Stimulated activated memory B cell treated with anti-CD40 and anti-IgM and Interleukin-4, amounts not matched to agents 10 μg/mL and 1 μg/mL and 100 μg/mL, for 72 hours (primary cell): Measurements from ENCODE around the gene TLL1.

Experiments
- ATAC-seq: fragments of 150-1000 bp; cut with Tn5 transposase; 2 replicates; pipeline ENCODE4 v1.10.0; 2021
- H3K27ac Mint-ChIP-seq: one replicate; pipeline ENCODE4 v1.8.0; 2022; ENCODE audit warnings: mild to moderate bottlenecking, mixed read lengths
- H3K27me3 Mint-ChIP-seq: one replicate; pipeline ENCODE4 v1.8.0; 2022; ENCODE audit warnings: mixed read lengths
- H3K36me3 Mint-ChIP-seq: one replicate; pipeline ENCODE4 v1.8.0; 2022; ENCODE audit warnings: mixed read lengths
- H3K4me1 Mint-ChIP-seq: one replicate; pipeline ENCODE4 v1.8.0; 2022; ENCODE audit warnings: mixed read lengths
- H3K4me3 Mint-ChIP-seq: one replicate; pipeline ENCODE4 v1.8.0; 2022; ENCODE audit warnings: mild to moderate bottlenecking, moderate library complexity, mixed read lengths
- H3K9me3 Mint-ChIP-seq: one replicate; pipeline ENCODE4 v1.8.0; 2022; ENCODE audit warnings: mixed read lengths

TLL1 gene

DNA sequence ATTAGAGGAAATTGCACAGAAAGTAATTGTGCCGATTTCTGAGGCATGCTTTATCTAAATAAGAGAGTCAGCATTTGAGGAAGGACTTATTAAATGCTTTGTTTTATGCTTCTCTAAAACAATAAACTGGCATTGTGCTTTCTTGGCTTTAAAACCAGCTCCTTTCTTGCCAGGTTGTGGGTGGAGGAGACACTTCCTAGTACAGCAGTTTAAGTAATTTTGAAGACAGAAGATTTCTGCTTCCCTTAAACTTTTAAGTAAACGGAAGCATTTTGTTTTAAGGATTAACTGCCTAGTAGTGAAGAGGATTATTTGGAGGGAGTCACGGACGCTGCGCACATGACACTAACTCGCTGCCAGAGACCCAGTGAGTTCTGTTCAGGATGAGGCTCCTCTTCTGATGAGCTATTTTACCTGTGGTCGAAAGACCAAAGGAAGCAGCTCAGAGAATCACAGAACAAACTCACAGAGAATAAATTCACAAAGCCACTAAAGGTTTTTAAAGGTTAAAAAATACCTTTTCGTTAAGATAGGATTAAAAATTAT, 169.5 kb downstream of the TLL1 start:
- Mint-ChIP-seq H3K9me3 (peaks cover 3% of the 10 kb centered on the region), H3K4me3 (no peak overlapping the region), H3K4me1 (no peaks in the 10 kb centered on the region), H3K27me3 (no peaks in the 10 kb centered on the region), H3K27ac (no peak overlapping the region), H3K36me3 (no peaks in the 10 kb centered on the region)
- no peak for ATAC-seq

GRCh38 chr4:166043801-166044200, 170.8 kb downstream of the TLL1 start:
- Mint-ChIP-seq H3K4me1 (no peaks in the 10 kb centered on the region), H3K4me3 (no peak overlapping the region), H3K27me3 (no peaks in the 10 kb centered on the region), H3K36me3 (no peaks in the 10 kb centered on the region), H3K27ac (no peak overlapping the region), H3K9me3 (peaks cover 3% of the 10 kb centered on the region)
- no peak for ATAC-seq

- Mint-ChIP-seq H3K27ac (no peak overlapping the region), H3K36me3 (no peaks in the 10 kb centered on the region), H3K4me3 (no peak overlapping the region), H3K9me3 (peaks cover 3% of the 10 kb centered on the region), H3K27me3 (no peaks in the 10 kb centered on the region), H3K4me1 (no peaks in the 10 kb centered on the region)
- ATAC-seq: no peak
These were observed 171.8 kb downstream of the TLL1 start for GRCh38 chr4:166044871-166045270.

GRCh38 chr4:166045457-166045856, 172.4 kb downstream of the TLL1 start:
- H3K27ac Mint-ChIP-seq: no peak overlapping the region
- no peaks in the 10 kb centered on the region for H3K4me1 Mint-ChIP-seq
- ATAC-seq: no peak
- no peaks in the 10 kb centered on the region for H3K36me3 Mint-ChIP-seq
- no peaks in the 10 kb centered on the region for H3K27me3 Mint-ChIP-seq
- peaks cover 3% of the 10 kb centered on the region for H3K9me3 Mint-ChIP-seq
- no peak overlapping the region for H3K4me3 Mint-ChIP-seq

DNA sequence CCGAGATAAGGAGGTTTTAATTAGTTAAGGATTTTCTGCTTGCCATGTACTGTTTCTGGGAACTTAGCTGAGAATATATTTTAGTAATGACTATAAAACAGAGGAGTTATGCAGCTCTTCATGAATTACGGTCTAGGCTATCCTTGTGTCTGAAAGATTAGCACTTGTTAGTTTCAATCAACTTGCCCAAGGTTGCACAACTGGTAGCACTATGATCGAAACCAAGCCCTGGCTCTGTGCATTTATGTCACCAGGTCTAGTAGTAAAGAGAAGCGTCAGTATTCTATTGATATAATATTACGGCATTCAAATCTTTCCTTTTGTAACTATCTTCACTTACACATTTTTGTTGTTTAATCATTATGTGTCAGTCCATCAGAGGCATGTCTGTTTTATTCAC, 176.0 kb downstream of the TLL1 start:
- peaks cover 4% of the 10 kb centered on the region for H3K9me3 Mint-ChIP-seq
- no peak for ATAC-seq
- H3K4me3 Mint-ChIP-seq: no peak overlapping the region
- H3K27me3 Mint-ChIP-seq: no peaks in the 10 kb centered on the region
- no peaks in the 10 kb centered on the region for H3K36me3 Mint-ChIP-seq
- no peak overlapping the region for H3K27ac Mint-ChIP-seq
- no peaks in the 10 kb centered on the region for H3K4me1 Mint-ChIP-seq

DNA sequence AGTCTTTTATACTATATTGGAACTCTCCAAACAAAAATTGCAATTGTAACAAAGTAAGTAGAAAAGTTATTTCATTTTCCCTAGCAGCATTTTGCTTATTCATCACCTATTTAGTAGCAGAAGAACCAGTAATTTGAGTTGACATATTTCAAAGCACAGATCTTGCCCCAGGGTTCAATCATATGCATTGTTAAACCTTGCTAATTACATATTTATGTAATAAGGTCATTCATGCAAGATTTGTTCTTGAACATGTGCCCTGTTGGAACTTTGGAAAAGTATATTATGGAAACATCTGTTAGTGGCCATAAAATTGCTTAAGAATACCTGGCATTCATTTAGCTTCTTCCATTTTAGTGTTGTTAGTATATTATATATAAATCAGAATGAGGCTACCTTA, 191.7 kb downstream of the TLL1 start:
- no peaks in the 10 kb centered on the region for H3K4me1 Mint-ChIP-seq
- peaks cover 4% of the 10 kb centered on the region for H3K9me3 Mint-ChIP-seq
- no peak overlapping the region for H3K27ac Mint-ChIP-seq
- no peak for ATAC-seq
- no peak overlapping the region for H3K4me3 Mint-ChIP-seq
- no peaks in the 10 kb centered on the region for H3K36me3 Mint-ChIP-seq
- H3K27me3 Mint-ChIP-seq: no peaks in the 10 kb centered on the region

DNA sequence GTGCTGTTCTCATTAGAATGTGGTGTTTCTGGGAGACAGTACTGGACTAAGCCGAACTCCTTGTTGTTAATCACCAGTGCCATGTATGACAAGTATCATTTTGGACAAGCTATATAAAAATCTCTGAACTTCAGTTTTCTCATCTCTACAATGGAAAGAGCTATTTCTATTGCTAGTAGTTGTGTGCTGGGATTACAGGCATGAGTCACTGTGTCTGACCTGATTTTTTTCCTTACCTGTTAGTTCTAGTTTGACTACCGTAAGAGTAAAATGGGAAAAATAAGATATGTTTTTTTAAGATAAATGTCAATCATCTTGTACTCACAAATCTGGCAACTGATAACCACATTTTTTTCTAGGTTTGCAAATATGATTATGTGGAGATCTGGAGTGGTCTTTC, 192.3 kb downstream of the TLL1 start:
- Mint-ChIP-seq H3K9me3 (peaks cover 4% of the 10 kb centered on the region), H3K4me3 (no peak overlapping the region), H3K27me3 (no peaks in the 10 kb centered on the region), H3K4me1 (no peaks in the 10 kb centered on the region), H3K27ac (no peak overlapping the region), H3K36me3 (no peaks in the 10 kb centered on the region)
- no peak for ATAC-seq

DNA sequence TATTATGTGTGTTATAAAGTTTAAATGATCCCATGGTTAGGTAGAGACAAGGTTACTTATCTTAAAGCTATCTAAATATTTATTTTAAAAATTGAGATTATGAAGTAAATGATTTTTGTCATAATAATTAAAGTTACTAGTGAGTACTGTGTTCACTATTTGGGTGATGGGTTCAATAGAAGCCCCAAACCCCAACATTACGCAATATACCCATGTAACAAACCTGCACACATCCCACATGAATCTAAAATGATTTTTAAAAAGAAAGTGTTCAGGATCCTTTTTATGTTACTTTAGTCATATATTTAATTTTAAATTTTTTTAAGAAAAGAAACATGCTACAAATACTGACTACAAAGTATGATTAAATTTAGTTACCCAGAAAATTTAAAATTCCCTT, 193.9 kb downstream of the TLL1 start:
- H3K27me3 Mint-ChIP-seq: no peaks in the 10 kb centered on the region
- ATAC-seq: no peak
- no peak overlapping the region for H3K4me3 Mint-ChIP-seq
- no peak overlapping the region for H3K27ac Mint-ChIP-seq
- no peaks in the 10 kb centered on the region for H3K4me1 Mint-ChIP-seq
- no peaks in the 10 kb centered on the region for H3K36me3 Mint-ChIP-seq
- H3K9me3 Mint-ChIP-seq: no peaks in the 10 kb centered on the region

GRCh38 chr4:166067915-166068314, 194.9 kb downstream of the TLL1 start:
- Mint-ChIP-seq H3K4me3 (no peak overlapping the region), H3K36me3 (no peaks in the 10 kb centered on the region), H3K27me3 (no peaks in the 10 kb centered on the region), H3K9me3 (no peaks in the 10 kb centered on the region), H3K27ac (no peak overlapping the region), H3K4me1 (no peaks in the 10 kb centered on the region)
- no peak for ATAC-seq

DNA sequence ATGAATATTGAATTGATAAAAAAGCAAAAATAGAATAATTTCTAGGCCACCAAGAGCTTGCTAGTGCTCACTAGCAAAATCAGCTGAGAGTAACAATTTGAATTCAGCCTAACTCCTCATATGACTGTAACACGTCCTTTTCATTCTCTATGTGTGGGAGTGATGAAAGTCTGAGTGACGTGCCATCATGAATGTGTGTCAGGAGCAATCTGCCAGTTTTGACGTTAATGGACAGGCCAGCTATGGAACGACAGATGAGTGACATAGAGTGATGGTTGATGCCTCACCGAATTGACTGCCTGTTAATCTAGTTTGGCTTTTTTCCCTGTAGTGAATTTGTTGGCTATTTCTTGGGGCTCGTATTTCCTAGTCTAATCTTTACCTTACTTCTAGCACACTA, 200.7 kb downstream of the TLL1 start:
- ATAC-seq: no peak
- H3K36me3 Mint-ChIP-seq: no peaks in the 10 kb centered on the region
- H3K4me1 Mint-ChIP-seq: no peaks in the 10 kb centered on the region
- no peaks in the 10 kb centered on the region for H3K27me3 Mint-ChIP-seq
- H3K27ac Mint-ChIP-seq: no peak overlapping the region
- no peaks in the 10 kb centered on the region for H3K9me3 Mint-ChIP-seq
- H3K4me3 Mint-ChIP-seq: no peak overlapping the region

- Mint-ChIP-seq H3K9me3 (peaks cover 4% of the 10 kb centered on the region), H3K27ac (no peak overlapping the region)
These were observed 202.6 kb downstream of the TLL1 start for GRCh38 chr4:166075599-166075998.

DNA sequence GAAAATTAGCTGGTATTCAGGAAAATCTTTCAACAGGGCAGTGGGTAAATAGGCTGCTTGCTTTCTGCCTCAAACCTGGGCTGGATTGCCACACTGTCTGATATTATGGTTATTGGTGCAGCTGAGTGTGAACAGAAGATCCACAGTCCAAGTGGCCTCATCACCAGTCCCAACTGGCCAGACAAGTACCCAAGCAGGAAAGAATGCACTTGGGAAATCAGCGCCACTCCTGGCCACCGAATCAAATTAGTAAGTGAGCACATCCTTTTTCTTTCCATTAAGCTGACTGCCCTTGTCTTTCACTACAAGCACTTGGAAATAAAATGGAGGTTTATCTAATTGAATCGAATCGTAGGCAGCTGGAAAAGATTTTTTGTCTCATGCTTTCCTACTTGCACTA, 204.7 kb downstream of the TLL1 start:
- Mint-ChIP-seq H3K36me3 (no peaks in the 10 kb centered on the region), H3K27me3 (no peaks in the 10 kb centered on the region), H3K4me3 (no peak overlapping the region), H3K27ac (no peak overlapping the region), H3K4me1 (no peaks in the 10 kb centered on the region), H3K9me3 (peaks cover 7% of the 10 kb centered on the region)
- ATAC-seq: no peak

More at GRCh38 chr4:166075599-166075998, 202.6 kb downstream of the TLL1 start:
- no peaks in the 10 kb centered on the region for H3K27me3 Mint-ChIP-seq
- H3K4me3 Mint-ChIP-seq: no peak overlapping the region
- no peaks in the 10 kb centered on the region for H3K36me3 Mint-ChIP-seq
- no peaks in the 10 kb centered on the region for H3K4me1 Mint-ChIP-seq
- ATAC-seq: no peak

GRCh38 chr4:166078383-166078782, 205.3 kb downstream of the TLL1 start:
- H3K4me1 Mint-ChIP-seq: no peaks in the 10 kb centered on the region
- H3K27me3 Mint-ChIP-seq: no peaks in the 10 kb centered on the region
- no peak overlapping the region for H3K4me3 Mint-ChIP-seq
- no peaks in the 10 kb centered on the region for H3K36me3 Mint-ChIP-seq
- no peak overlapping the region for H3K27ac Mint-ChIP-seq
- ATAC-seq: no peak
- H3K9me3 Mint-ChIP-seq: peaks cover 7% of the 10 kb centered on the region

DNA sequence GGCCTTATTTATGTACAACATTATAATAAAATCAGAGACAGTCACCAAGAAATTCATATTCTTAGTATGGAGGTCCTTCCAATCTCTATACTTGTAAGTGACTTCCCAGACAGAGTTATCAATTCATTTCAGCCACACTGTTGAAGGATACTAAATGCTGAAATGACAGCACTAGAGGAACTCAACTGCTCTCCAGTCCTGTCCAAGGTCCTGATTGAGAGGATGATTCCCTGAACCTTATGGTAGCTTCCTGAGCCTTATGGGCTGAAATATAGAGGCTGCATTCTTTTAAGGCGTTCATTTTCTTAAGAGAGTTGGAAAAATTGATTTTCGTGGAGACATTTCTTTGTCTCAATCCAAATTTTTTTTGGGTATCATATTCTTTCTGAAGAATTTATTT, 205.9 kb downstream of the TLL1 start:
- Mint-ChIP-seq H3K27me3 (no peaks in the 10 kb centered on the region), H3K9me3 (peaks cover 7% of the 10 kb centered on the region), H3K4me3 (no peak overlapping the region), H3K27ac (no peak overlapping the region), H3K4me1 (no peaks in the 10 kb centered on the region), H3K36me3 (no peaks in the 10 kb centered on the region)
- ATAC-seq: no peak

- no peak overlapping the region for H3K4me3 Mint-ChIP-seq
- H3K4me1 Mint-ChIP-seq: no peaks in the 10 kb centered on the region
- no peaks in the 10 kb centered on the region for H3K9me3 Mint-ChIP-seq
- no peaks in the 10 kb centered on the region for H3K36me3 Mint-ChIP-seq
- no peak for ATAC-seq
- H3K27ac Mint-ChIP-seq: no peak overlapping the region
- H3K27me3 Mint-ChIP-seq: no peaks in the 10 kb centered on the region
These were observed 214.5 kb downstream of the TLL1 start for GRCh38 chr4:166087569-166087968.

- Mint-ChIP-seq H3K27ac (no peak overlapping the region), H3K4me3 (no peak overlapping the region)
These were observed 215.5 kb downstream of the TLL1 start for GRCh38 chr4:166088576-166088975.

DNA sequence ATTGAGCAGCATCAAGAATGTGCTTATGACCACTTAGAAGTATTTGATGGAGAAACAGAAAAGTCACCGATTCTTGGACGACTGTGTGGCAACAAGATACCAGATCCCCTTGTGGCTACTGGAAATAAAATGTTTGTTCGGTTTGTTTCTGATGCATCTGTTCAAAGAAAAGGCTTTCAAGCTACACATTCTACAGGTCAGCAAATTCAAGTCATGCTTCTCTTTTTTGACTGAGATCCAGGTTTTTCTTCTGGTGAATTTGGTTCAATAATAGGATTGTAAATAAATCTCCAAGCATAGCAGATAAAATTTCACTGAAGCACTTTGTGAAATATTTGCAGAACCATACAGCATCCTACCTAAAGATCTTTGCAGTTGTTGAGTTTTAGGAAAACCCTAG, 218.1 kb downstream of the TLL1 start:
- Mint-ChIP-seq H3K36me3 (no peaks in the 10 kb centered on the region), H3K27me3 (peaks cover 8% of the 10 kb centered on the region), H3K4me3 (no peak overlapping the region), H3K27ac (no peak overlapping the region), H3K9me3 (no peaks in the 10 kb centered on the region), H3K4me1 (no peaks in the 10 kb centered on the region)
- no peak for ATAC-seq

More at GRCh38 chr4:166088576-166088975, 215.5 kb downstream of the TLL1 start:
- ATAC-seq: no peak
- no peaks in the 10 kb centered on the region for H3K4me1 Mint-ChIP-seq
- H3K36me3 Mint-ChIP-seq: no peaks in the 10 kb centered on the region
- H3K27me3 Mint-ChIP-seq: peaks cover 8% of the 10 kb centered on the region
- no peaks in the 10 kb centered on the region for H3K9me3 Mint-ChIP-seq
